ENCODE data around the gene NEURL1B. TPM values are rescaled to one million over a fixed set of nuclear protein-coding genes. Genes with fewer than 3 reads are reported as not detected.

Gene NEURL1B
- polyA plus RNA-seq, 1 donor from 2014 or later, result 12.7 TPM

- Histone ChIP-seq H4K20me1 (ENCODE audit: insufficient read depth) (no peaks in the 10 kb centered on the region), H3K9me3 (ENCODE audit: low read length) (no peaks in the 10 kb centered on the region), H3K4me3 (ENCODE audit: low read length) (no peak overlapping the region), H3K36me3 (ENCODE audit: insufficient read depth, low read length) (no peaks in the 10 kb centered on the region), H3K9me2 (ENCODE audit: insufficient read depth, low read length) (no peaks in the 10 kb centered on the region), H3K9ac (ENCODE audit: low read length) (no peak overlapping the region), H3K27ac (ENCODE audit: low read length) (no peak overlapping the region), H3K79me2 (replicated peaks; ENCODE audit: insufficient read depth, low read length) (no peaks in the 10 kb centered on the region), H2AFZ (ENCODE audit: low read depth, low read length) (no peak overlapping the region), H3F3A (ENCODE audit: insufficient read depth, low read length, poor library complexity, severe bottlenecking) (no peaks in the 10 kb centered on the region), H3K27me3 (ENCODE audit: insufficient read depth, low read depth, low read length) (no peaks in the 10 kb centered on the region), H3K4me2 (ENCODE audit: low read length) (no peak overlapping the region)
- TF ChIP-seq TAF1 (IDR thresholded peaks at IDR 0.05; ENCODE audit: low read depth), result no peak
- TF ChIP-seq POLR2AphosphoS5 (IDR thresholded peaks at IDR 0.05), result no peak
- TF ChIP-seq EP300 (conservative IDR thresholded peaks at IDR 0.05; ENCODE audit: poor library complexity, severe bottlenecking), result no peak
- TF ChIP-seq CTCF (IDR thresholded peaks at IDR 0.05; ENCODE audit: poor library complexity, severe bottlenecking), result no peak
- no peak for TF ChIP-seq REST (IDR thresholded peaks at IDR 0.05; ENCODE audit: borderline replicate concordance)
- no peak for TF ChIP-seq EZH2 (IDR thresholded peaks at IDR 0.05; ENCODE audit: borderline replicate concordance, insufficient read depth, low read length, poor library complexity, severe bottlenecking)
- TF ChIP-seq SMC3 (conservative IDR thresholded peaks at IDR 0.05; ENCODE audit: poor library complexity), result no peak
- no peak for TF ChIP-seq MXI1 (conservative IDR thresholded peaks at IDR 0.05; ENCODE audit: poor library complexity, severe bottlenecking)
- no peak for TF ChIP-seq RAD21 (conservative IDR thresholded peaks at IDR 0.05)
These were observed 23.0 kb downstream of the NEURL1B start for GRCh38 chr5:172664018-172664417.

GRCh38 chr5:172664681-172665541, 23.8 kb downstream of the NEURL1B start:
- H3K79me2 ChIP-seq (replicated peaks; ENCODE audit: insufficient read depth, low read length), result no peaks in the 10 kb centered on the region
- H3F3A ChIP-seq (ENCODE audit: insufficient read depth, low read length, poor library complexity, severe bottlenecking), result no peaks in the 10 kb centered on the region
- no peak overlapping the region for H3K4me2 ChIP-seq (ENCODE audit: low read length)
- H3K9me2 ChIP-seq (ENCODE audit: insufficient read depth, low read length), result no peaks in the 10 kb centered on the region
- H3K9me3 ChIP-seq (ENCODE audit: low read length), result no peaks in the 10 kb centered on the region
- no peaks in the 10 kb centered on the region for H4K20me1 ChIP-seq (ENCODE audit: insufficient read depth)
- no peak overlapping the region for H3K9ac ChIP-seq (ENCODE audit: low read length)
- H3K36me3 ChIP-seq (ENCODE audit: insufficient read depth, low read length), result no peaks in the 10 kb centered on the region
- H3K4me3 ChIP-seq (ENCODE audit: low read length), result no peak overlapping the region
- TF ChIP-seq REST (IDR thresholded peaks at IDR 0.05; ENCODE audit: borderline replicate concordance) (no peak), RAD21 (conservative IDR thresholded peaks at IDR 0.05) (no peak)
- no peak overlapping the region for H3K27ac ChIP-seq (ENCODE audit: low read length)
- H2AFZ ChIP-seq (ENCODE audit: low read depth, low read length), result no peak overlapping the region
- no peaks in the 10 kb centered on the region for H3K27me3 ChIP-seq (ENCODE audit: insufficient read depth, low read depth, low read length)
